Omental fat pad (tissue), 4 donors: Measurements from ENCODE around the gene PPP3CA. TPM values are rescaled to one million over a fixed set of nuclear protein-coding genes. Genes with fewer than 3 reads are reported as not detected.
A peak's percentile ranks its signal among the peaks of the same experiment; 100 is the strongest.

Experiments used
- ATAC-seq: fragments of 150-250 bp; one replicate; pipeline ENCODE4 v1.9.1; 2016; ENCODE audit warnings: mild to moderate bottlenecking, moderate library complexity; ENCODE audit not compliant: low FRiP score
- DNase-seq: peaks from one replicate; pipeline ENCODE4 v3.0.0-alpha.2; 2019; ENCODE audit warnings: low spot score
- total RNA-seq, 4 donors: library from RNA; depleted of rRNA; stranded (reverse); fragments of >200 nt; gene quantifications; one replicate each; pipeline ENCODE4 v1.1.0, GENCODE V29; 2016
- TF ChIP-seq, protein P1 (sequence below), 3 donors: fragments of 450-650 bp; IDR thresholded peaks; one replicate each; pipeline ENCODE4 v1.5.1; 2016 to 2017; ENCODE audit warnings: antibody characterized with exemption in 3 of 3, mild to moderate bottlenecking in 3 of 3, moderate library complexity in 2 of 3

PPP3CA gene
- total RNA-seq, 4 donors from 2014 or later, result 29.8 to 56.6 (median 35.3) TPM

GRCh38 chr4:101251261-101251660, 96.1 kb downstream of the PPP3CA start:
- DNase-seq (no peak), ATAC-seq (no peak)
- TF ChIP-seq, protein P1, sequence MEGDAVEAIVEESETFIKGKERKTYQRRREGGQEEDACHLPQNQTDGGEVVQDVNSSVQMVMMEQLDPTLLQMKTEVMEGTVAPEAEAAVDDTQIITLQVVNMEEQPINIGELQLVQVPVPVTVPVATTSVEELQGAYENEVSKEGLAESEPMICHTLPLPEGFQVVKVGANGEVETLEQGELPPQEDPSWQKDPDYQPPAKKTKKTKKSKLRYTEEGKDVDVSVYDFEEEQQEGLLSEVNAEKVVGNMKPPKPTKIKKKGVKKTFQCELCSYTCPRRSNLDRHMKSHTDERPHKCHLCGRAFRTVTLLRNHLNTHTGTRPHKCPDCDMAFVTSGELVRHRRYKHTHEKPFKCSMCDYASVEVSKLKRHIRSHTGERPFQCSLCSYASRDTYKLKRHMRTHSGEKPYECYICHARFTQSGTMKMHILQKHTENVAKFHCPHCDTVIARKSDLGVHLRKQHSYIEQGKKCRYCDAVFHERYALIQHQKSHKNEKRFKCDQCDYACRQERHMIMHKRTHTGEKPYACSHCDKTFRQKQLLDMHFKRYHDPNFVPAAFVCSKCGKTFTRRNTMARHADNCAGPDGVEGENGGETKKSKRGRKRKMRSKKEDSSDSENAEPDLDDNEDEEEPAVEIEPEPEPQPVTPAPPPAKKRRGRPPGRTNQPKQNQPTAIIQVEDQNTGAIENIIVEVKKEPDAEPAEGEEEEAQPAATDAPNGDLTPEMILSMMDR (IDR thresholded peaks at IDR 0.05), result no peak

GRCh38 chr4:101244349-101244748, 103.0 kb downstream of the PPP3CA start:
- ATAC-seq (no peak), DNase-seq (no peak)
- TF ChIP-seq, protein P1 (IDR thresholded peaks at IDR 0.05), result no peak

DNA sequence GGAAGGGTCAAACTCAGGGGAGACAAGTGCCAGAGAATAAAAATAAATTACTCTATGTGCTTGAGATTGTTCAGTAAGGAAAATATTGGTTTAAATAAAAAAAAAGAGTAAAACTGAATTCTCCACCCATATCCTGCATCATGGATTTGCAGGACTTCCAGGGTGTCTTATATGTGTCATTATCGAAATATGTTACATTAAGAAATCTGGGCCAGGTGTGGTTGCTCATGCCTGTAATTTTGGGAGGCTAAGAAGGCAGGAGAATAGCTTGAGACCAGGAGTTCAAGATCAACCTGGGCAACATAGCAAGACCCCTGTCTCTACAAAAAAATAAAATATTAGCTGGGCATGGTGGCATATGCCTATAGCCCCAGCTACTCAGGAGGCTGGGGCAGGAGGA, 104.9 kb downstream of the PPP3CA start:
- TF ChIP-seq, protein P1 (IDR thresholded peaks at IDR 0.05), result no peak

DNA sequence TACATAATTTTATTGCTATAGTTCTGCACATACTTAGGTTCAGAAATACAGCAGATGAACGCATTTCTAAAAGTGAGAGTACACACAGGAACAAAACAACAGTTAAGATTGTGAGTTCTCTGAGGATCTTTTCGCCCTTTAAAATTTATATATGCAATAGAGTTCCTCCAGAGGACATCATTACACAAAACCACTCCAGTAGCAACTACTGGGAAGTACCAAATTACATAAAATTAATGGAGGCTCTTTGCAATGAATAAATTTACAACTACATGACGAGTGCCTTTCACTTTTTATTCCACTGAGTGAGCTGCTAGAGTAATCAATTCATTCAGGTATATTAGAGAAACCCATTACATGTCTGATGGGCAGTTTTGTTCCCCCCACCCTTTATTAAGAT, 107.2 kb downstream of the PPP3CA start:
- ATAC-seq (no peak), DNase-seq (no peak)
- TF ChIP-seq, protein P1 (IDR thresholded peaks at IDR 0.05), result no peak

More for the DNA sequence above, 104.9 kb downstream of the PPP3CA start:
- ATAC-seq, result no peak
- no peak for DNase-seq

DNA sequence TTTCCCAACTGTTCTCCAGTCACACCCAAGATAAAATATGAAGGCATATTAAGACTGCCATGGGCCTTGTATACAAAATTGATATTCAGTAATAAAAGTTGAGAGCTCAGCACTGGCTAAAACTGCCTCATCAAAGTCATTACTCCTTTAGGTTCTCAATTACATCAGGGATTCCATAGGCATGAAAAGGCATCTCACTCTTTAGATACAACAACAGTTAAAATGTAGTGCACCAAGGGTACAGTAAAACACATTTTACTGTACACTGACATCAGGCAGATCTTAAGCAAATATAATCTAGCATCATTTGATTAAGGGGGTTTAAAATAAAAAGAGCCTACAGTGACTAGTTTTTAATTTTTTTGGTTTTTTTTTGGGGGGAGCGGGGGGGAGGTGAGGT, 107.7 kb downstream of the PPP3CA start:
- TF ChIP-seq, protein P1 (IDR thresholded peaks at IDR 0.05), result no peak
- DNase-seq, result no peak
- ATAC-seq, result no peak

- TF ChIP-seq, protein P1 (IDR thresholded peaks at IDR 0.05), result no peak
- DNase-seq (no peak), ATAC-seq (peak; percentile 72)
Observed at GRCh38 chr4:101238706-101239105, 108.6 kb downstream of the PPP3CA start.

GRCh38 chr4:101237773-101238172, 109.6 kb downstream of the PPP3CA start:
- TF ChIP-seq, protein P1 (IDR thresholded peaks at IDR 0.05), result no peak
- DNase-seq, result no peak
- ATAC-seq, result no peak
